ENCODE measurements around the gene GUCD1. TPM values are rescaled to one million over a fixed set of nuclear protein-coding genes. Genes with fewer than 3 reads are reported as not detected.

GUCD1 gene
- total RNA-seq, 2 experiments from 2014 or later, result 99.7 to 111 TPM

GRCh38 chr22:24507716-24508115, 47.2 kb downstream of the GUCD1 start:
- intact Hi-C loops (cut with micrococcal nuclease), result no loop called here
- DNase-seq, result no peak
- Mint-ChIP-seq H3K4me3 (no peak overlapping the region), H3K9me3 (no peaks in the 10 kb centered on the region), H3K27ac (no peak overlapping the region), H3K27me3 (no peaks in the 10 kb centered on the region), H3K36me3 (ENCODE audit: low read depth) (no peaks in the 10 kb centered on the region), H3K4me1 (ENCODE audit: low read depth) (peaks cover 16% of the 10 kb centered on the region)
- no peak for TF ChIP-seq CTCF (IDR thresholded peaks at IDR 0.05)
- POLR2A ChIA-PET, result interaction anchor here (1.5 kb wide), 1 partner anchor 21 kb away, joined by 4 read pairs; no protein-coding TSS in a partner anchor
- no peak for ATAC-seq
- CTCF ChIA-PET, result interaction anchor here (2.1 to 2.7 kb wide), 2 partner anchors 14 to 84 kb away, joined by 4 to 8 read pairs; no protein-coding TSS in a partner anchor

- Mint-ChIP-seq H3K9me3 (no peaks in the 10 kb centered on the region), H3K27me3 (no peaks in the 10 kb centered on the region), H3K36me3 (ENCODE audit: low read depth) (no peaks in the 10 kb centered on the region), H3K27ac (no peak overlapping the region), H3K4me3 (no peak overlapping the region), H3K4me1 (ENCODE audit: low read depth) (peaks cover 14% of the 10 kb centered on the region)
- no peak for DNase-seq
- no peak for TF ChIP-seq CTCF (IDR thresholded peaks at IDR 0.05)
- ATAC-seq, result no peak
- intact Hi-C loops (cut with micrococcal nuclease), result no loop called here
- CTCF ChIA-PET, result interaction anchor here (1.2 to 2.7 kb wide), 5 partner anchors 15 to 86 kb away, joined by 3 to 9 read pairs (median 7); no protein-coding TSS in a partner anchor
- POLR2A ChIA-PET, result interaction anchor here (1.5 kb wide), 1 partner anchor 20 kb away, joined by 4 read pairs; no protein-coding TSS in a partner anchor
Observed at GRCh38 chr22:24506802-24507438, 48.0 kb downstream of the GUCD1 start.

GRCh38 chr22:24504956-24505736, 49.8 kb downstream of the GUCD1 start:
- Mint-ChIP-seq H3K27ac (no peak overlapping the region), H3K4me1 (ENCODE audit: low read depth) (peaks cover 8% of the 10 kb centered on the region), H3K27me3 (no peaks in the 10 kb centered on the region), H3K4me3 (no peak overlapping the region), H3K9me3 (no peaks in the 10 kb centered on the region), H3K36me3 (ENCODE audit: low read depth) (no peaks in the 10 kb centered on the region)
- ATAC-seq (no peak), DNase-seq (no peak)
- ChIA-PET POLR2A (no interaction called here), CTCF (interaction anchor here (1.1 to 4.9 kb wide), 4 partner anchors 17 to 85 kb away, joined by 3 to 46 read pairs (median 7); no protein-coding TSS in a partner anchor)
- TF ChIP-seq CTCF (IDR thresholded peaks at IDR 0.05), result no peak
- intact Hi-C loops (cut with micrococcal nuclease), result loop anchor here (5.0 kb wide), 1 partner anchor 78 kb away; the partner anchor contains the start of gene ADORA2A

- POLR2A ChIA-PET, result no interaction called here
- CTCF ChIA-PET, result interaction anchor here (0.8 to 4.9 kb wide), 4 partner anchors 17 to 82 kb away, joined by 5 to 46 read pairs (median 18); partner anchors contain the start of gene ADORA2A
- no peak overlapping the region for H3K4me3 Mint-ChIP-seq
- H3K27me3 Mint-ChIP-seq, result no peaks in the 10 kb centered on the region
- no peaks in the 10 kb centered on the region for H3K36me3 Mint-ChIP-seq (ENCODE audit: low read depth)
- H3K27ac Mint-ChIP-seq, result no peak overlapping the region
- DNase-seq (no peak), ATAC-seq (no peak)
- no peak for TF ChIP-seq CTCF (IDR thresholded peaks at IDR 0.05)
- no peaks in the 10 kb centered on the region for H3K9me3 Mint-ChIP-seq
- peaks cover 8% of the 10 kb centered on the region for H3K4me1 Mint-ChIP-seq (ENCODE audit: low read depth)
- intact Hi-C loops (cut with micrococcal nuclease), result loop anchor here (5.0 kb wide), 1 partner anchor 77 kb away; the partner anchor contains the start of gene ADORA2A
Observed at GRCh38 chr22:24504540-24504939, 50.4 kb downstream of the GUCD1 start.

Data from activated CD8-positive, alpha-beta T cell treated with anti-CD3 and anti-CD28 coated beads for 36 hours (primary cell).